ENCODE data around the gene TIMM8B.
"Not testable (repeated sequence)": the region's sequence is repeated elsewhere in the genome, so short reads cannot be mapped to it uniquely, and the experiment has no call there.

Gene TIMM8B

DNA sequence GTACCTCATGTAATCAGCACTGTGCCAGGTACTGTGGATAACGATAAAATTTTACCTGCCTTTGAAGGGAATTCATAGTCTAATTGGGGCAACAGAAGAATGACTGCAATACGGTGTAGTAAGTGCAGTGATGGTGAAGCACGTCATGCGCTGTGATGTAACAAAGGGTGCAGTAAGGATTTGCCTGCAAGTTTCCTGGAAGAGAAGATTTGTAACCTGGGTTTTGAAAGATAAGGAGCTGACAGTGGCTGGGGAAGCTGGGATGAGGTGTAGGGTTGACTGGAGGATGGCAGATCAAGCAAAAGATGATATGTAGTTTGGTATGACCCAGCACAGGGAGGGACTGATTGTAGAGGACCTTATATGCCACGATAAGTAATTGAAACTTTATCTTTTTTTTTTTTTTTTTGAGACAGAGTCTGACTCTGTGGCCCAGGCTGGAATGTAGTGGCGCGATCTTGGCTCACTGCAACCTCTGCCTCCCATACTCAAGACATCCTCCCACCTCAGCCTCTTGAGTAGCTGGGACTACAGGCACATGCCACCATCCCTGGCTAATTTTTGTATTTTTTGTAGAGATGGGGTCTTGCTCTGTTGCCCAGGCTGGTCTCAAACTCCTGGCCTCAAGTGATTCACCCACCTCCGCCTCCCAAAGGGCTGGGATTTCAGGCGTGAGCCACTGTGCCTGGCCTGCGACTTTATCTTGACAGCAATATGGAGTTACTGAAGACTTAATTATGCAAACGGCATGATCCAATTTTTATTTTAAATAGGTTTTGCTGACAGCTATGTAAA is 11.4 kb upstream of the TIMM8B start:
- no peak for TF ChIP-seq HDGF (IDR thresholded peaks at IDR 0.05; ENCODE audit: borderline replicate concordance)
- TF ChIP-seq LEF1 (IDR thresholded peaks at IDR 0.05; ENCODE audit: borderline replicate concordance): no peak
- no peak for TF ChIP-seq L3MBTL2 (conservative IDR thresholded peaks at IDR 0.05)
- no peak for TF ChIP-seq NFRKB (IDR thresholded peaks at IDR 0.05)
- TF ChIP-seq SUZ12 (IDR thresholded peaks at IDR 0.05): no peak
- no peak for TF ChIP-seq SP1 (IDR thresholded peaks at IDR 0.05)
- no peak for TF ChIP-seq FOXK2 (IDR thresholded peaks at IDR 0.05)
- TF ChIP-seq FOXM1 (IDR thresholded peaks at IDR 0.05; ENCODE audit: borderline replicate concordance): no peak
- no peak for TF ChIP-seq ZNF384 (IDR thresholded peaks at IDR 0.05)
- TF ChIP-seq, protein P1, sequence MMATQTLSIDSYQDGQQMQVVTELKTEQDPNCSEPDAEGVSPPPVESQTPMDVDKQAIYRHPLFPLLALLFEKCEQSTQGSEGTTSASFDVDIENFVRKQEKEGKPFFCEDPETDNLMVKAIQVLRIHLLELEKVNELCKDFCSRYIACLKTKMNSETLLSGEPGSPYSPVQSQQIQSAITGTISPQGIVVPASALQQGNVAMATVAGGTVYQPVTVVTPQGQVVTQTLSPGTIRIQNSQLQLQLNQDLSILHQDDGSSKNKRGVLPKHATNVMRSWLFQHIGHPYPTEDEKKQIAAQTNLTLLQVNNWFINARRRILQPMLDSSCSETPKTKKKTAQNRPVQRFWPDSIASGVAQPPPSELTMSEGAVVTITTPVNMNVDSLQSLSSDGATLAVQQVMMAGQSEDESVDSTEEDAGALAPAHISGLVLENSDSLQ (IDR thresholded peaks at IDR 0.05): no peak
- TF ChIP-seq CTBP1 (IDR thresholded peaks at IDR 0.05; ENCODE audit: borderline replicate concordance): no peak
- TF ChIP-seq ELF4 (IDR thresholded peaks at IDR 0.05): no peak
- no peak for TF ChIP-seq ARNT (IDR thresholded peaks at IDR 0.05)
- no peak for TF ChIP-seq BHLHE40 (IDR thresholded peaks at IDR 0.05; ENCODE audit: borderline replicate concordance)
- no peak for TF ChIP-seq FOXA1 (IDR thresholded peaks at IDR 0.05)
- TF ChIP-seq TARDBP (IDR thresholded peaks at IDR 0.05): no peak
- no peak for DNase-seq (ENCODE audit: extremely low spot score)
- CTCF ChIA-PET: no interaction called here
- POLR2A ChIA-PET: no interaction called here

- ChIA-PET CTCF (interaction anchor here (1.0 kb wide), 1 partner anchor 17 kb away, joined by 6 read pairs; no protein-coding TSS in a partner anchor), POLR2A (interaction anchor here (1.2 kb wide), 1 partner anchor 9 kb away, joined by 8 read pairs; the partner anchor contains the start of genes SDHD and TIMM8B)
- TF ChIP-seq, protein P1 (IDR thresholded peaks at IDR 0.05): no peak
- TF ChIP-seq TARDBP (IDR thresholded peaks at IDR 0.05) (no peak), ELF4 (IDR thresholded peaks at IDR 0.05) (no peak), SUZ12 (IDR thresholded peaks at IDR 0.05) (no peak), FOXA1 (IDR thresholded peaks at IDR 0.05) (no peak), HDGF (IDR thresholded peaks at IDR 0.05; ENCODE audit: borderline replicate concordance) (no peak), L3MBTL2 (conservative IDR thresholded peaks at IDR 0.05) (no peak), NFRKB (IDR thresholded peaks at IDR 0.05) (no peak), FOXM1 (IDR thresholded peaks at IDR 0.05; ENCODE audit: borderline replicate concordance) (no peak), BHLHE40 (IDR thresholded peaks at IDR 0.05; ENCODE audit: borderline replicate concordance) (no peak), ARNT (IDR thresholded peaks at IDR 0.05) (no peak), SP1 (IDR thresholded peaks at IDR 0.05) (no peak)
- no peak for DNase-seq (ENCODE audit: extremely low spot score)
These were observed 9.6 kb upstream of the TIMM8B start for GRCh38 chr11:112096194-112096593.

DNA sequence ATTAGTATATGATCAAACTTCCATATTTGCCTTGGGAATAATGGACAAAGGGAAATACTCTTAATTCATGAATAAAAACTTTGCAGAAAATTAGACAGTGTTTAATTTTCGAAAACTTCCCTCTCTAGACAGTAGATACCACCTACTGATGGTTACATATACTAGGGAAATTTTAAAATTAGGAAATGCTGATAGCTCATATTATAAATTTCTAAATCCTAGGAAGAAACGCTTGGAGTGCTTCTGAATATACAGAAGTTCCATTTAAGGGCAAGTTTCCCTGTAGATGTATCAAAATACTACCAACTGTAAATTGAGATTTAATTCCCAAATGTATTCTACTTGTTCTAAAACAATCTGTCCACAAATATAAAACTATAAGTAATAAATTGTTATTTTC is 8.7 kb upstream of the TIMM8B start:
- POLR2A ChIA-PET; DNase-seq (ENCODE audit: extremely low spot score); CTCF ChIA-PET: not testable (repeated sequence)

GRCh38 chr11:112087212-112087611 is 656 bp upstream of the TIMM8B start:
- ChIA-PET POLR2A (interaction anchor here (1.0 to 2.2 kb wide), 7 partner anchors 10 to 140 kb away, joined by 3 to 8 read pairs (median 5); partner anchors contain the start of gene DLAT), CTCF (interaction anchor here (0.6 to 1.2 kb wide), 2 partner anchors 26 to 64 kb away, joined by 3 to 4 read pairs; no protein-coding TSS in a partner anchor)
- TF ChIP-seq NFRKB (IDR thresholded peaks at IDR 0.05) (no peak), ELF4 (IDR thresholded peaks at IDR 0.05) (no peak)
- peak; percentile 14 for DNase-seq (ENCODE audit: extremely low spot score)

- DNase-seq (ENCODE audit: extremely low spot score): peak; percentile 49
- ChIA-PET CTCF (interaction anchor here (0.7 kb wide), 1 partner anchor 1888 kb away, joined by 3 read pairs; no protein-coding TSS in a partner anchor), POLR2A (interaction anchor here (0.6 to 2.2 kb wide), 11 partner anchors 9 to 951 kb away, joined by 3 to 8 read pairs (median 4); partner anchors contain the start of gene DLAT)
- no peak for TF ChIP-seq NFRKB (IDR thresholded peaks at IDR 0.05)
- peak; percentile 55; the same call in 1 of the 2 replicates for TF ChIP-seq L3MBTL2 (conservative IDR thresholded peaks at IDR 0.05)
These were observed 634 bp downstream of the TIMM8B start for GRCh38 chr11:112085822-112086421.

GRCh38 chr11:112082729-112083128 is 3.8 kb downstream of the TIMM8B start:
- TF ChIP-seq FOXA1 (IDR thresholded peaks at IDR 0.05): no peak
- no peak for TF ChIP-seq ARNT (IDR thresholded peaks at IDR 0.05)
- no peak for TF ChIP-seq ZNF384 (IDR thresholded peaks at IDR 0.05)
- TF ChIP-seq BHLHE40 (IDR thresholded peaks at IDR 0.05; ENCODE audit: borderline replicate concordance): no peak
- ChIA-PET CTCF (no interaction called here), POLR2A (interaction anchor here (0.7 kb wide), 1 partner anchor 156 kb away, joined by 3 read pairs; no protein-coding TSS in a partner anchor)
- no peak for DNase-seq (ENCODE audit: extremely low spot score)
